GM21529 (cell line): Measurements from ENCODE around the gene SRRM2.

Source experiments
- ATAC-seq: cut with Tn5 transposase; IDR thresholded peaks from one replicate; pipeline ENCODE4 v1.9.1; 2021; ENCODE audit not compliant: unreplicated experiment

The SRRM2 gene

GRCh38 chr16:2737895-2738418, 14.5 kb upstream of the SRRM2 start:
- ATAC-seq: no peak

- ATAC-seq: no peak
Observed at GRCh38 chr16:2738615-2739014, 13.8 kb upstream of the SRRM2 start.

GRCh38 chr16:2739625-2740430, 12.6 kb upstream of the SRRM2 start:
- ATAC-seq: no peak

GRCh38 chr16:2740476-2740875, 12.0 kb upstream of the SRRM2 start:
- no peak for ATAC-seq

- ATAC-seq: no peak
Observed at GRCh38 chr16:2741168-2741567, 11.3 kb upstream of the SRRM2 start.

GRCh38 chr16:2742323-2743006, 10.0 kb upstream of the SRRM2 start:
- no peak for ATAC-seq

GRCh38 chr16:2743007-2743810, 9.2 kb upstream of the SRRM2 start:
- ATAC-seq: no peak

- no peak for ATAC-seq
Observed at GRCh38 chr16:2744711-2745110, 7.7 kb upstream of the SRRM2 start.

- ATAC-seq: no peak
Observed at GRCh38 chr16:2745116-2745890, 7.1 kb upstream of the SRRM2 start.

- ATAC-seq: no peak
Observed at GRCh38 chr16:2745961-2746360, 6.5 kb upstream of the SRRM2 start.

- ATAC-seq: no peak
Observed at GRCh38 chr16:2748757-2749455, 3.5 kb upstream of the SRRM2 start.

GRCh38 chr16:2749476-2749875, 3.0 kb upstream of the SRRM2 start:
- no peak for ATAC-seq

- ATAC-seq: no peak
Observed at GRCh38 chr16:2749936-2750335, 2.5 kb upstream of the SRRM2 start.

GRCh38 chr16:2751577-2752034, 832 bp upstream of the SRRM2 start:
- ATAC-seq: peak; percentile 35

GRCh38 chr16:2752850-2753732, 653 bp downstream of the SRRM2 start:
- ATAC-seq: peak; percentile 29

- no peak for ATAC-seq
Observed at GRCh38 chr16:2753733-2754020, 1.2 kb downstream of the SRRM2 start.

- no peak for ATAC-seq
Observed at GRCh38 chr16:2755158-2755557, 2.7 kb downstream of the SRRM2 start.

- no peak for ATAC-seq
Observed at GRCh38 chr16:2756288-2757015, 4.0 kb downstream of the SRRM2 start.

- ATAC-seq: no peak
Observed at GRCh38 chr16:2757344-2757743, 4.9 kb downstream of the SRRM2 start.
